HTERT RPE-1 (cell line): ENCODE measurements around the gene GAS1.

Experiments
- in situ Hi-C: fragments of 300-500 bp; cut with MboI; formaldehyde crosslinking; loops from 4 replicates; pipeline ENCODE4 v1.14.3; 2020; ENCODE audit warnings: low sequenced_read_pairs

GAS1 gene

DNA sequence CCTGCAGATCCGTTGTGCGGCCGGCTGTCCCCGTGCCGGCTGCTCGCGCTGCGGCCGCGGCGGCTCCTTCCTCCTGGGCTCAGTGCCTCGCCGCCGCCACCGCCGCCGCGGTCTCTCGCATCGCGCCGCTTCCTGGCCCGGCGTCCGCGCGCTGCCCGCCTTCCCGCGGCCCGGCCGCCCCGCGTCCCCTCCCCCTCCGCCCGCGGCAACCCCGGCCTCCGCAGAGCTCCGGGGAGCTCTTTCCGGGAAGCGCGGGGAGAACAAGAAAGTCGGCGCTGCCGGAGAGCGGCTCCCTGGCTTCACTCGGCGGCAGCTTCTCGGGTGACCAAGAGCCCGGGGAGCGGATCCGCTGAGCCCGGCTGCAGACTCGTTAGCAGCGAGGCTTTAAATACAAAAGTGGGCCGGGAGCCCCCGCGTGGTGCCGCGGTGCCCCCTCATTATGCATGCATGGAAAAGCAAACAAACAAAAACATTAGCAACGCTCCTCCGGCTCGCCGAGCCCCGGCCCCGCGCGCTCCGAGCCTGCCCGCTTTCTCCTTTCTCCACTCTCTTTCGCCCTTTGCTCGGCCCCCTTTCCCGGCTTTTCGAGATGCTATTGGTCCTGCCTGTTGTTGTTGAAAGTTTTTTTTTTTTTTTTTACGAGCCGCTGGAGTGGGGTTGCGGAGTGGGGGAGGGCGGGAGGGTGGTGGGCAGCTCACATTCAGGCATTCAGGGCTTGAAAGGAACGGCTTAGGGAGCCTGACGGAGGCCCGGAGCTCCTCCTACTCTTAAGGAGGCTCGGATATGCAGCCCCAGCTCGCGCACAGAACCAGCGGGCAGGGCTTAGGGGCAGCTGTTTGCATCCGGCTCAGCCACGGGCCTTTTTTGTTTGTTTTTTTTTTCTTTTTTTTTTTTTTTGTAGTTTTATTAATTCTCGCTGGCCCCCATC lies at the start of gene GAS1:
Gene GAS1 (minus strand): TSS at position 361 of the 928 bp plus-strand sequence. CDS start 727 bp downstream, outside the sequence.
- in situ Hi-C loops = no loop called here

- in situ Hi-C loops = no loop called here
These were observed 46.9 kb upstream of the GAS1 start for GRCh38 chr9:86994231-86994630.

DNA sequence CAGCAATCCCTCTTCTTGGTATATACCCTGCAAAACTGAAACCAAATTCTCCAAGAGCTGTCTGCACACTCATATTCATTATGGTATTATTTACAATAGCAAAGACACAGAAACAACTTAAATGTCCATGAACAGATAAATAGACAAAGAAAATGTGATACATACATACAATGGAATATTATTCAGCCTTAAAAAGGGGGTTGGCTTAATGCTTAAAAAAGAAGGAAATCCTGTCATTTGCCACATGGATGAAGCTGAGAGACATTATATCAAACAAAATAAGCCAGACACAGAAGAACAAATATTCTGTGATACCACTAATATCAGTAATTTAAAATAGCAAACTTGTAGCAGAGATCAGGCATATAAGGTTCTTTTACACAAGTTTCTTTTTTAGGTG lies 46.5 kb upstream of the GAS1 start:
- in situ Hi-C loops = no loop called here

- in situ Hi-C loops = no loop called here
These were observed 43.8 kb upstream of the GAS1 start for GRCh38 chr9:86991077-86991476.

DNA sequence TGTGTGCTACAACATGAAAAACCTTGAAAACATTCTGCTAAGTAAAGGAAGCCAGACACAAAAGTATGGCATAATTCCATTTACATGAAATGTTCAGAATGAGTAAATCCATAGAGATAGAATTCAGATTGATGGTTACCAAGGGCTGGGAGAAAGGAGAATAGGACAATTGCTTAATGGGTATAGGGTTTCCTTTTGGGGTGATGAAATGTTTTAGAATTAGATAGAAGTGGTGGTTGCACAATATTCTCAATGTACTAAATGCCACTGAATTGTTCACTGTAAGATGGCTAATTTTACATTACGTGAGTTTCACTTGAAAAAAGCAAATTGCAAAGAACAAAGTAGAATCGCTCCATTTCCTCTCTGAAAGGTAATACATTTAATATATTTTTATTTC lies 43.0 kb upstream of the GAS1 start:
- in situ Hi-C loops = no loop called here

DNA sequence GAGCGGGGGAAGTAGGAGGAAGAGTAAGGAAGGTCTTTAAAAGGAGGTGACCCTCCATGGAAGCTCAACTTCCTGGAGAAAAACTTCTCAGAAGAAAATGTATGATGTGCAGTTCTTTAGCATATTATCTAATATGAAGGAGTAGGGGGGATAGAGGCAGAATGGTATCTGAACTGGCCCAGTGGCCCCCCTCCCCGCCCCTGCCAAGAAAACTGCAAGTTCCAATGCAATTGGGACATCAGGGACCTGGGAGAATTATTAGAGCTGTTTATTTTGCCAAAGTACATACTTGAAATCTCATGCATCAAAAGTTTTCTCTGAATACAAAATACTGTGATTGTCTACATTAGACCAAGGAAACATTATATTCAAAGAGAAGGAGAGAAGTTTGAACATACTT lies 40.6 kb upstream of the GAS1 start:
- in situ Hi-C loops = no loop called here

DNA sequence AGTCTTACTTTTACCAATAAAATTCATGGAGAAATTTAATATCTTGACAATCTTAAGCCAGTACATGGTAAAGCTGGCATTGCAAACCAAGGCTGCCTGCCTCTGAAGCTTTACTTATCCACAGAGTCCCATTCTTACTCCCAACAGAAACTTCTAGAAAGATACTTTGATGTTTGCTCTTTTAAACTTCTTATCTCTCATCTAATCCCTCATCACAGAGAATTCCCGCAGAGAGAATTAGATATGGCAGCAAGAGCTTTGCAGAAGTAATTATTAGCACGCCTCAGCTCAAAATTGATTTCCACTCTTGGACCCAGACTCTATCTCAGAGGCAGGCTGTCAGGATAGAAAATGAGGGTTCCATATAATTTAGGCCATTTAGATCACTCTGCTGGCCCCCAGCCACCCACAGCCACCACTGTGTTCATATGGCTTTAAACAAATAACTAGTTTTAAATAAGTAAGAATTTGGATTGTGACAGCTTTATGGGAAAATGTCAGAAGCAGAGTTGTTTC lies 37.9 kb upstream of the GAS1 start:
- in situ Hi-C loops = no loop called here

DNA sequence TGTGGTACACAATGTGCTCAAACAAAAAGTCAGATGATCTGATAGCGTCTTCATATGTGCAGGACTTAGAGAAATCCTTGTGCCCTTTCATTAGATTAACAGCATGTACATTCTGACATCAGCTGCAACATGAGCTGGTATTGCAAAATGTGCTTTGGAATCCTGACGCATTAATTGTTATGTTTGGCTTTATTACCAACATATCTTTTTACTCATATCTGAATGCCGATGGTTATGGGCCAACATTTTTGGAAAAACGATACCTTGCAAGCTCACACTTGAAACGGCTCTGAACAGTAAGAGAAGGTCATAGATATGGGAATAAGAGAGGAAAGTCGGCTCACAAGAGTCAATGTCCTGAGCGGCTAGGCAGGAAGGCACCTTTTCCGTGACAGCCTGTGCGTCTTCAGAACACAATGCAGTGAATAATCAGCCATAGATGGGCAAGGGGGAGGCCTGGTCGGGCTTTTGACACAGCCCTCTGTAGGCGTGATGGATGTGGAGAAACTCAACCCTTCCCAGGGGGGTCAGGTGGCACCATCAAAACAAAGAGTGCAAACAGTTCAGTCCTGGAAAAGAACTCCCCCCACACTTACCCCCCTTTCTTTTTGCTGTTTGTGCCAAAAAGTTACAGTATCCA lies 36.4 kb upstream of the GAS1 start:
- in situ Hi-C loops = no loop called here

DNA sequence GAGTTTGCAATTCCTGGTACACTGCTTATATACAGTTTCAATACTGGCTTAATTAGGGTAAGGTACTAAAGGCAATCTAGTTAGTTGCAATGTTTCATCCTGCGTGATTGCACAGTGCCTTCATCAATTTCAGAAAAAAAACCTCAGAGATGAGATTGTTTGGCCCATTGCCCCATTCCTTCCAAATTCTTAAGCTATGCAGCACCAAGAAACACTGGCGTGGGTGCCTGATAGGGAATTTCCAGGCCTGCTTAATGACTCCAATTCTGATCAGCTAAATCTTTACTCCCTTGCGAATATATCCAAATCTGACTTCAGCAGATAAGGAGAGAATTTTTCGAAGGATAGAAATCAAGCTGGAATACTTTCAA lies 35.9 kb upstream of the GAS1 start:
- in situ Hi-C loops = no loop called here

- in situ Hi-C loops = no loop called here
These were observed 33.5 kb upstream of the GAS1 start for GRCh38 chr9:86980802-86981201.

GRCh38 chr9:86979657-86980056 lies 32.4 kb upstream of the GAS1 start:
- in situ Hi-C loops = no loop called here

- in situ Hi-C loops = no loop called here
These were observed 31.7 kb upstream of the GAS1 start for GRCh38 chr9:86978922-86979474.

GRCh38 chr9:86978413-86978812 lies 31.1 kb upstream of the GAS1 start:
- in situ Hi-C loops = no loop called here

DNA sequence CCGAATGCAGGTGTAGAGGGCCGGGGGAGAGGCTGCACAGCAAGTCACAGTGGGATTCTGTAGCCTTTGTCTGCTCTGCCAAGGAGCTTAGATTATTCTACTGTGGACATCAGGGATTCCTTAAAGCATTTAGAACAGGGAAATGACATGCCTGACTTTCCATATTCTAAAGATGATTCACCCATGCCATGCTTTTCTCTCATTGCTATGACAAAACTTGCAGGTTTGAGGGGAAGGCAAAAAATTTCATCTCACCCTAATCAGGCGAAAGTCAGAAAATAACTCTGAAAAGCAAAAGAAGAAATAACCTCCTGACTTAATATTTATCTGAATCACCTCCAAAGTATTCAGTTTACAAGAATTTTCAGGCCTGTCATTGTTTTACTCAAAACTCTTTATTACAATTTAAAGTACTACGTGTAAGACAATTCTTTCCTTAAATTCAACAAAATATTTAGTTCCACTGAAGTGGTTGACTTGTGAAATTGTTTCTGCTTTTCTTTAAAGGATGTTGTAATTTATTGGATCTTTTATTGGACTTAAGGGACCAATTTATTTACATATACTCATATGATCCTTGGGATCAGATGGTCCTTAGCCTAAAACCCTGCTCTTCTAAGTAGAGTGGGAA lies 30.0 kb upstream of the GAS1 start:
- in situ Hi-C loops = no loop called here

DNA sequence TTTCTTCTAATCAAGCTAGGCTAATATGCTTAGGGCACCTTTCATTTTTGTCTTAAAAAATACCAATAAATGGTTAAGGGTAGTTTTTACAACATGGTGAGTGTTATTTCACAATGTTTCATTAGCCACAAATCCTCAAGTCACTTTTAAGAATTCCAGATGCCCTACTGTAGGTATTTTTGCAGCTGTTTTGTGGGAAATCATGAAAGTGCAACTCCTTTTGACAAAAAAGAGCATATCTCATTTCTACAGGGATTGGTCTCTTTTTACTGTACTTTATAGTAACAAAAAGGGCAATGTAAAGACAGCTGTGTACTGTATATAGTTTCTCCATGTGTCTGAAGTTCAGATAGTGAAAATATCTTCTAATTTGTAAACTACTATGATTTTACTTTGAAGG lies 28.3 kb upstream of the GAS1 start:
- in situ Hi-C loops = no loop called here

DNA sequence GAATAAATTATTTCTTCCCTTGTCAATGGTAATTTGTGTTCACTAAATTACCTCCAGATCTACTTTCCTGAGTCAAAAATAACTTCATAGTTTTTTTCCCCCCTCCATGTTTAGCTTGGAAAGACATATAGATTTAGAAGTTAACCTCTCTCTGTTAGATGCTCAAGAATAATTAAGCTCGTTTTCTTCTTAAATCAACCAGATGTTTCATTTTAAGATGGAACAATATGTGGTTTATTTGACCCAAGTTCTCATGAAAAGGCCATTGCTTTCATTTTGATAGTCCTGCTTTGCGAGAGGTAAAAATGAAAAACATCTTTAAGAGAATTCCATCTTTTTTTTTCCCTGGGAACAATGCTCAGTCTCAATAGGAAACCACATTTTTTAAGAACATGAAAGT lies 27.7 kb upstream of the GAS1 start:
- in situ Hi-C loops = no loop called here

DNA sequence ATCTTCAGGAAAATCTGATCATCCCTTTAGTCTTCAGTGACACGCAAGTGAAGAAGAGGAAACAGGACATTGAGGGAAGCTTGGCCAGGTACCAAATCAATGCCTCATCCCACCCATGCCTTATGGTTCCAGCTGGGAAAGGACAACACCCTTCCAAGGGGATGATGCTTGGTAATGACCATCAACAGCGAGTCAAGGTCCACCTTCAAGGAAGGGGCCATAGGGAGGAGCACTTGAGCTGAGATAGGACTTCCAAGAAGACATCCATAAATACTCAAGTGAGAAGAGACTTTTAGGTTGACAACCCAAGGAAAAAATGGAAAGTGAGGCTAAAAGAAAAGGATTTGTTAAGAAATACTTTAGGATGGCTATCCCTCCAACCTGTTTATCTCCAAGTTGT lies 27.1 kb upstream of the GAS1 start:
- in situ Hi-C loops = no loop called here

GRCh38 chr9:86971742-86972141 lies 24.4 kb upstream of the GAS1 start:
- in situ Hi-C loops = no loop called here

DNA sequence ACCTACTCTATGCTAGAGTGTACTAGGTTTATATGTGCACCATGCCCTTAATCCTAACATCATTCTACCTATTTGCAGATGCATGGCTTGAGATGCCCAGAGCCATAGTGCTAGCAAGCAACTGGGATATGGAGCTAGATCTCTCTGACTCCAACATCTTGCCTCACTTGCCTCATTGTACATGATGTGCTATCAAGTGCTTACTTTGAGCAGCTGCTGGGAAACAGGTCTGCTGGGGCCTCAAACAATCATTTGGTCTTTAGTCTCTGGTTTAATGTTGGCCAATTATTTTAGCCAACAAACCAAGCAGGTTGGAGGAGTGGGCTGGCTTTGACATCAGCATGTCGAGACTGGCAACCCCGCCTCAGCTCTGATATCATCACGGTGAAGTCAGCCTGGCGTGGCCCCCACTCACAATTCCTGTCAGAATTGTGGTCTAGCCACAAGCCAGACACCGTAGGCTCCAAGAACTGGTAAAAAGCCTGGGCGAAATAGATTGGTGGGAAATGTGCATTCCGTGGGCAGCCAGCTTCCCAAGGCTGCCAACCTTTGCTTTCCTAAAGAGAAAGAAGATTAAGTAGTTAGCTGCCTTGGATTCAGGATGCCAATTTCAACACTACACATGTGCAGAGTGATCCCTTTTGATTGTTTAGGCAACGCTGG lies 21.1 kb upstream of the GAS1 start:
- in situ Hi-C loops = no loop called here

- in situ Hi-C loops = no loop called here
These were observed 19.7 kb upstream of the GAS1 start for GRCh38 chr9:86966852-86967511.
